DOHH2 (cell line): Measurements from ENCODE around the gene STK11.

ENCODE experiments used
- H3F3A ChIP-seq: fragments of 200-600 bp; sonication (generic), shearing (Covaris generic); 2 replicates; pipeline ENCODE4 v1.6.0; 2016; ENCODE audit warnings: antibody characterized with exemption, mild to moderate bottlenecking; ENCODE audit not compliant: control insufficient read depth, insufficient read depth
- H3K27ac ChIP-seq: fragments of 200-600 bp; sonication (generic); 2 replicates; pipeline ENCODE4 v1.5.1; 2014; ENCODE audit warnings: low read depth, mild to moderate bottlenecking, low read length, moderate library complexity
- H3K27me3 ChIP-seq: fragments of 200-600 bp; sonication (generic); 2 replicates; pipeline ENCODE4 v1.6.1; 2014; ENCODE audit warnings: mild to moderate bottlenecking, low read length, mixed read lengths; ENCODE audit not compliant: control insufficient read depth
- H3K36me3 ChIP-seq: fragments of 200-600 bp; sonication (generic); 2 replicates; pipeline ENCODE4 v1.6.1; 2014; ENCODE audit warnings: mild to moderate bottlenecking, low read length, moderate library complexity, mixed read lengths; ENCODE audit not compliant: control insufficient read depth
- H3K4me1 ChIP-seq: fragments of 200-600 bp; sonication (generic); 2 replicates; pipeline ENCODE4 v1.6.1; 2014; ENCODE audit warnings: mild to moderate bottlenecking, low read length, mixed read lengths; ENCODE audit not compliant: control insufficient read depth
- H3K4me2 ChIP-seq: fragments of 200-600 bp; sonication (generic); 2 replicates; pipeline ENCODE4 v1.6.0; 2014; ENCODE audit warnings: mild to moderate bottlenecking, low read length, moderate library complexity
- H3K4me3 ChIP-seq: fragments of 200-600 bp; sonication (generic); 2 replicates; pipeline ENCODE4 v1.5.1; 2014; ENCODE audit warnings: mild to moderate bottlenecking, low read length, mixed read lengths
- H3K79me2 ChIP-seq: fragments of 200-600 bp; sonication (generic); 2 replicates; pipeline ENCODE4 v1.6.1; 2014; ENCODE audit warnings: mild to moderate bottlenecking, low read length, mixed read lengths; ENCODE audit not compliant: control insufficient read depth
- H3K9me2 ChIP-seq: fragments of 200-600 bp; sonication (generic); replicated peaks from 2 replicates; pipeline ENCODE4 v1.6.1; 2014; ENCODE audit warnings: mild to moderate bottlenecking, low read length, mixed read lengths; ENCODE audit not compliant: control insufficient read depth
- H3K9me3 ChIP-seq: fragments of 200-600 bp; sonication (generic); 2 replicates; pipeline ENCODE4 v1.6.1; 2014; ENCODE audit warnings: antibody characterized with exemption, low read length, mixed read lengths; ENCODE audit not compliant: control insufficient read depth, insufficient read depth
- H4K20me1 ChIP-seq: fragments of 200-600 bp; sonication (generic); 2 replicates; pipeline ENCODE4 v1.6.0; 2014; ENCODE audit warnings: low read depth, mild to moderate bottlenecking, antibody characterized with exemption, low read length, moderate library complexity; ENCODE audit not compliant: control insufficient read depth, insufficient read depth
- EZH2phosphoT487 ChIP-seq: fragments of 200-600 bp; sonication (generic); IDR thresholded peaks from 2 replicates; pipeline ENCODE4 v1.6.1; 2017; ENCODE audit warnings: borderline replicate concordance, mild to moderate bottlenecking, antibody characterized with exemption, low read length, moderate library complexity, mixed read lengths
- TF ChIP-seq, protein P1 (sequence below): fragments of 200-600 bp; sonication (generic); IDR thresholded peaks from one replicate; pipeline ENCODE4 v1.5.1; 2014; ENCODE audit warnings: antibody characterized with exemption, mild to moderate bottlenecking, low read depth, low read length; ENCODE audit not compliant: poor library complexity, severe bottlenecking

Gene STK11

DNA sequence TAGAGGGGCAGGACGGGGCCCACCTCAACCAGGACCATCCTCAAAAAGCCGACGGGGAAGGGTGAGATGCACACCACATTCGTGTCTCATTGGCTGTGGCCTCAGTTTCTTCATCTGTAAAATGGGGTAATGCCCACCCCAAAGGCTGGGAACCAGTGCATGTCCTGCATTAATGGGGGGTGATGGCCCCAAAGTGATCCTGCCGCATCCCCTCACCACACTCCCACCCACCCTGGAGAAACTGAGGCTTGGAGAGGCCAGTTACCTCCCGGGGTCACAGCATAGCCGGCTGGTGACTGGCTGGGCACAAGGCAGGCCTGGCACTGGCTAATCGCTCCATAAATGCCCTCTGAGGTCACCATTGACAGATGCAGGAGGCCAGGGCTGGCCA is 42.2 kb downstream of the STK11 start:
- H3K4me3 ChIP-seq: peak overlapping the region; percentile 83
- H3K79me2 ChIP-seq: peaks cover 60% of the 10 kb centered on the region
- TF ChIP-seq, protein P1, sequence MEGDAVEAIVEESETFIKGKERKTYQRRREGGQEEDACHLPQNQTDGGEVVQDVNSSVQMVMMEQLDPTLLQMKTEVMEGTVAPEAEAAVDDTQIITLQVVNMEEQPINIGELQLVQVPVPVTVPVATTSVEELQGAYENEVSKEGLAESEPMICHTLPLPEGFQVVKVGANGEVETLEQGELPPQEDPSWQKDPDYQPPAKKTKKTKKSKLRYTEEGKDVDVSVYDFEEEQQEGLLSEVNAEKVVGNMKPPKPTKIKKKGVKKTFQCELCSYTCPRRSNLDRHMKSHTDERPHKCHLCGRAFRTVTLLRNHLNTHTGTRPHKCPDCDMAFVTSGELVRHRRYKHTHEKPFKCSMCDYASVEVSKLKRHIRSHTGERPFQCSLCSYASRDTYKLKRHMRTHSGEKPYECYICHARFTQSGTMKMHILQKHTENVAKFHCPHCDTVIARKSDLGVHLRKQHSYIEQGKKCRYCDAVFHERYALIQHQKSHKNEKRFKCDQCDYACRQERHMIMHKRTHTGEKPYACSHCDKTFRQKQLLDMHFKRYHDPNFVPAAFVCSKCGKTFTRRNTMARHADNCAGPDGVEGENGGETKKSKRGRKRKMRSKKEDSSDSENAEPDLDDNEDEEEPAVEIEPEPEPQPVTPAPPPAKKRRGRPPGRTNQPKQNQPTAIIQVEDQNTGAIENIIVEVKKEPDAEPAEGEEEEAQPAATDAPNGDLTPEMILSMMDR: no peak
- no peak for TF ChIP-seq EZH2phosphoT487
- H3K4me2 ChIP-seq: peak overlapping the region; percentile 91
- H3K9me2 ChIP-seq: no peaks in the 10 kb centered on the region
- H3K27ac ChIP-seq: peak overlapping the region; percentile 74
- H4K20me1 ChIP-seq: no peaks in the 10 kb centered on the region
- peaks cover 48% of the 10 kb centered on the region for H3K4me1 ChIP-seq
- peaks cover 53% of the 10 kb centered on the region for H3K36me3 ChIP-seq
- H3K27me3 ChIP-seq: no peaks in the 10 kb centered on the region
- H3F3A ChIP-seq: peaks cover 15% of the 10 kb centered on the region
- no peaks in the 10 kb centered on the region for H3K9me3 ChIP-seq

DNA sequence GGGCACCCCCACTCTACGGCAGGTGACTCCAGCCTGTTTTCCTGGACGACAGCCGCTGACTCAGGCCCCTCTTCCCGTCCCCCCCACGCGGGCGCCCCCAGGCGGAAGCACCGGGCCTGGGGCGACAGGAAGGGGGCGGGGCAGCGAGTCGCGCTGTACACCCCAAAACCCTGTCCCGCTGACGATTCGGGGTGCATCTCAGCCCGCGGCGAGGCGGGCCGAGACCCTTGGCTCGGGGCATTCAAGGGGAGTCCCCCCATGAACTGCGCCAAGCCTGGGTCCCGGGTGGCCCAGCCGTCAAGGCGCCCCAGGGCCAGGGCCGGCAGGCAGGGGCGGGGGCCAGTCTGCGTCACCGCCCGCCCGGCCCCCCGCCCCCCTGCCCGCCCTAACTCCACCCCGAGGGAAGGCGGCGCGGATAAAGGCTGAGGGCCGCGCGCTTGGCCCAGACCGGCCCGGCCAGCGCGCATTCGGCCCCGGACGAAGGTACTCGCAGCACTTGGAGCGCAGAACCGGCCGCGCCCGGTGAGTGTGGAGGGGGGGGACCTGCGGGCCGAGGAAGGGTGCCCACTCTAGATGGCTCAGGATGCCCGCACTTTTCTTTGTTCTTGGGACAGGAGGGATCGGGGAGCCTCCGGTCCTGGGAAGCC is 42.7 kb downstream of the STK11 start, which contains the start of gene MIDN:
Gene MIDN (plus strand): TSS at position 445 of the 647 bp plus-strand sequence. CDS start 1,714 bp downstream, outside the sequence.
- Histone ChIP-seq H4K20me1 (no peaks in the 10 kb centered on the region), H3K4me3 (peak within 1 kb of the TSS; percentile 83)

DNA sequence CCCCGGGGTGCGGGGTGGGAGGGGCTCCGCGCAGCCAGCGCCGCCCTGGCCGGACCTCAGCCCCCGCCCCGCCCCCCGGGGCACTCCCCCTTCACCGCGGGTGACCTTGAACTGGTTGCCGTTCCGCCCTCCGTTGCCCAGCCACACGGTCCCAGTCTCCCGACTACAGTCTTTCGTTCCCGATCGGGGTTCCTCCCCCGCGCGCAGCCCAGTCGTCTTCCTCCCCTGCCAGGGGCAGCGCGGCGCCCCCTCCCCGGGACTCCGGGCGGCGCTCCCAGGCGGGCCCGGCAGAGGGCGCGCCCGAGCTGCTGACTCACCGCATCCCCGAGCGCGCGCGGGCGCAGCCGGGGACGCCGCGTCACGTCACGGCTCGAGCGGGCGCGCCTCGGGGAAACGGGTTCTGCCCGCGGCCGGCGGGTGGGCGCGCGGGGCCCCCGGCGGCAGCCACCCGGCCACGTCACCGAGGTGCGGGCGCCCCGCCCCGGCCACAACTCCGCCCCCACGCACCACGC is 43.3 kb downstream of the STK11 start:
- Histone ChIP-seq H4K20me1 (0 out of 2 replicates have a peak, but pooled peaks cover 5% of the 10 kb centered on the region), H3K4me2 (peak overlapping the region; percentile 91), H3K4me1 (peaks cover 48% of the 10 kb centered on the region), H3K36me3 (peaks cover 60% of the 10 kb centered on the region), H3K9me3 (no peaks in the 10 kb centered on the region), H3K9me2 (no peaks in the 10 kb centered on the region), H3F3A (peaks cover 16% of the 10 kb centered on the region), H3K4me3 (peak overlapping the region; percentile 83), H3K27ac (peak overlapping the region; percentile 74), H3K27me3 (no peaks in the 10 kb centered on the region), H3K79me2 (peaks cover 61% of the 10 kb centered on the region)
- no peak for TF ChIP-seq EZH2phosphoT487
- TF ChIP-seq, protein P1: peak; percentile 90

More for the DNA sequence above, 42.7 kb downstream of the STK11 start, which contains the start of gene MIDN:
- TF ChIP-seq, protein P1: peak; percentile 56
- no peak for TF ChIP-seq EZH2phosphoT487
- peaks cover 60% of the 10 kb centered on the region for H3K79me2 ChIP-seq
- no peaks in the 10 kb centered on the region for H3K27me3 ChIP-seq
- H3K36me3 ChIP-seq: peaks cover 58% of the 10 kb centered on the region
- H3K9me3 ChIP-seq: no peaks in the 10 kb centered on the region
- peak within 1 kb of the TSS; percentile 74 for H3K27ac ChIP-seq
- peaks cover 48% of the 10 kb centered on the region for H3K4me1 ChIP-seq
- peaks cover 11% of the 10 kb centered on the region for H3F3A ChIP-seq
- no peaks in the 10 kb centered on the region for H3K9me2 ChIP-seq
- H3K4me2 ChIP-seq: peak within 1 kb of the TSS; percentile 91
